ENCODE results near the gene EEF2K. TPM values are rescaled to one million over a fixed set of nuclear protein-coding genes. Genes with fewer than 3 reads are reported as not detected.

EEF2K gene
- total and polyA plus RNA-seq, 2 donors from 2014 or later, result 2.8 to 28.1 TPM

- intact Hi-C loops (cut with DNase I), result no loop called here
- no peak overlapping the region for H3K4me3 ChIP-seq (ENCODE audit: low read length in 3 of 3)
- FAIRE-seq (no peak), DNase-seq (no peak)
- H3K9me3 ChIP-seq (ENCODE audit: control insufficient read depth in 2 of 3, insufficient read depth in 1 of 3, low read length in 3 of 3), result no peaks in the 10 kb centered on the region
- no peaks in the 10 kb centered on the region for H3K27me3 ChIP-seq (ENCODE audit: control insufficient read depth, insufficient read depth, low read length)
- H3K4me1 ChIP-seq (ENCODE audit: control insufficient read depth in 2 of 3, insufficient read depth in 2 of 3, low read depth in 1 of 3, low read length in 3 of 3), result no peaks in the 10 kb centered on the region
- no peak overlapping the region for H3K9ac ChIP-seq (ENCODE audit: low read length in 3 of 3)
- no peaks in the 10 kb centered on the region for H3K36me3 ChIP-seq (ENCODE audit: control insufficient read depth in 2 of 3, insufficient read depth in 3 of 3, low read length in 3 of 3)
- TF ChIP-seq, protein P1, sequence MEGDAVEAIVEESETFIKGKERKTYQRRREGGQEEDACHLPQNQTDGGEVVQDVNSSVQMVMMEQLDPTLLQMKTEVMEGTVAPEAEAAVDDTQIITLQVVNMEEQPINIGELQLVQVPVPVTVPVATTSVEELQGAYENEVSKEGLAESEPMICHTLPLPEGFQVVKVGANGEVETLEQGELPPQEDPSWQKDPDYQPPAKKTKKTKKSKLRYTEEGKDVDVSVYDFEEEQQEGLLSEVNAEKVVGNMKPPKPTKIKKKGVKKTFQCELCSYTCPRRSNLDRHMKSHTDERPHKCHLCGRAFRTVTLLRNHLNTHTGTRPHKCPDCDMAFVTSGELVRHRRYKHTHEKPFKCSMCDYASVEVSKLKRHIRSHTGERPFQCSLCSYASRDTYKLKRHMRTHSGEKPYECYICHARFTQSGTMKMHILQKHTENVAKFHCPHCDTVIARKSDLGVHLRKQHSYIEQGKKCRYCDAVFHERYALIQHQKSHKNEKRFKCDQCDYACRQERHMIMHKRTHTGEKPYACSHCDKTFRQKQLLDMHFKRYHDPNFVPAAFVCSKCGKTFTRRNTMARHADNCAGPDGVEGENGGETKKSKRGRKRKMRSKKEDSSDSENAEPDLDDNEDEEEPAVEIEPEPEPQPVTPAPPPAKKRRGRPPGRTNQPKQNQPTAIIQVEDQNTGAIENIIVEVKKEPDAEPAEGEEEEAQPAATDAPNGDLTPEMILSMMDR (IDR thresholded peaks at IDR 0.05; ENCODE audit: borderline replicate concordance, extremely low read depth, insufficient read depth), result no peak
- no peak overlapping the region for H3K27ac ChIP-seq (ENCODE audit: low read depth in 2 of 2, low read length in 2 of 2)
These were observed 27.8 kb upstream of the EEF2K start for GRCh38 chr16:22177968-22178930.

GRCh38 chr16:22181426-22181825 lies 24.7 kb upstream of the EEF2K start:
- H3K9ac ChIP-seq (ENCODE audit: low read length in 3 of 3), result no peak overlapping the region
- H3K4me3 ChIP-seq (ENCODE audit: low read length in 3 of 3), result no peak overlapping the region
- H3K27me3 ChIP-seq (ENCODE audit: control insufficient read depth, insufficient read depth, low read length), result no peaks in the 10 kb centered on the region
- FAIRE-seq, result no peak
- TF ChIP-seq, protein P1 (IDR thresholded peaks at IDR 0.05; ENCODE audit: borderline replicate concordance, extremely low read depth, insufficient read depth), result no peak
- H3K4me1 ChIP-seq (ENCODE audit: control insufficient read depth in 2 of 3, insufficient read depth in 2 of 3, low read depth in 1 of 3, low read length in 3 of 3), result no peaks in the 10 kb centered on the region
- no peak for DNase-seq
- H3K27ac ChIP-seq (ENCODE audit: low read depth in 2 of 2, low read length in 2 of 2), result no peak overlapping the region
- intact Hi-C loops (cut with DNase I), result no loop called here
- no peaks in the 10 kb centered on the region for H3K36me3 ChIP-seq (ENCODE audit: control insufficient read depth in 2 of 3, insufficient read depth in 3 of 3, low read length in 3 of 3)
- no peaks in the 10 kb centered on the region for H3K9me3 ChIP-seq (ENCODE audit: control insufficient read depth in 2 of 3, insufficient read depth in 1 of 3, low read length in 3 of 3)

- no peak overlapping the region for H3K27ac ChIP-seq (ENCODE audit: low read depth in 2 of 2, low read length in 2 of 2)
- TF ChIP-seq, protein P1 (IDR thresholded peaks at IDR 0.05; ENCODE audit: borderline replicate concordance, extremely low read depth, insufficient read depth), result no peak
- no peaks in the 10 kb centered on the region for H3K9me3 ChIP-seq (ENCODE audit: control insufficient read depth in 2 of 3, insufficient read depth in 1 of 3, low read length in 3 of 3)
- no peaks in the 10 kb centered on the region for H3K4me1 ChIP-seq (ENCODE audit: control insufficient read depth in 2 of 3, insufficient read depth in 2 of 3, low read depth in 1 of 3, low read length in 3 of 3)
- intact Hi-C loops (cut with DNase I), result no loop called here
- no peaks in the 10 kb centered on the region for H3K36me3 ChIP-seq (ENCODE audit: control insufficient read depth in 2 of 3, insufficient read depth in 3 of 3, low read length in 3 of 3)
- FAIRE-seq (no peak), DNase-seq (no peak)
- no peak overlapping the region for H3K9ac ChIP-seq (ENCODE audit: low read length in 3 of 3)
- no peaks in the 10 kb centered on the region for H3K27me3 ChIP-seq (ENCODE audit: control insufficient read depth, insufficient read depth, low read length)
- no peak overlapping the region for H3K4me3 ChIP-seq (ENCODE audit: low read length in 3 of 3)
These were observed 24.2 kb upstream of the EEF2K start for GRCh38 chr16:22181843-22182242.

Data from kidney (tissue), 14 donors.